ENCODE data around the gene PHF24.
"Not testable (repeated sequence)": the region's sequence is repeated elsewhere in the genome, so short reads cannot be mapped to it uniquely, and the experiment has no call there.

Gene PHF24

GRCh38 chr9:35001803-35002502 lies 43.9 kb downstream of the PHF24 start:
- CTCF ChIA-PET: no interaction called here
- TF ChIP-seq BHLHE40 (IDR thresholded peaks at IDR 0.05; ENCODE audit: borderline replicate concordance) (no peak), PKNOX1 (IDR thresholded peaks at IDR 0.05) (0 out of 2 replicates have a peak, but pooled peaks have one; percentile 28)
- POLR2A ChIA-PET: no interaction called here
- no peak for DNase-seq (ENCODE audit: extremely low spot score)

GRCh38 chr9:35002623-35003022 lies 44.5 kb downstream of the PHF24 start:
- CTCF ChIA-PET: no interaction called here
- POLR2A ChIA-PET: no interaction called here
- TF ChIP-seq PKNOX1 (IDR thresholded peaks at IDR 0.05): no peak
- TF ChIP-seq BHLHE40 (IDR thresholded peaks at IDR 0.05; ENCODE audit: borderline replicate concordance): no peak
- DNase-seq (ENCODE audit: extremely low spot score): peak; percentile 1

GRCh38 chr9:35004299-35004698 lies 46.2 kb downstream of the PHF24 start:
- POLR2A ChIA-PET; CTCF ChIA-PET; DNase-seq (ENCODE audit: extremely low spot score): not testable (repeated sequence)

GRCh38 chr9:35010351-35010958 lies 52.4 kb downstream of the PHF24 start:
- DNase-seq (ENCODE audit: extremely low spot score): no peak
- CTCF ChIA-PET: no interaction called here
- TF ChIP-seq PKNOX1 (IDR thresholded peaks at IDR 0.05) (no peak), FOXM1 (IDR thresholded peaks at IDR 0.05; ENCODE audit: borderline replicate concordance) (no peak), SUZ12 (IDR thresholded peaks at IDR 0.05) (no peak), SP1 (IDR thresholded peaks at IDR 0.05) (no peak), FOXK2 (IDR thresholded peaks at IDR 0.05) (no peak), ELF4 (IDR thresholded peaks at IDR 0.05) (no peak), HDGF (IDR thresholded peaks at IDR 0.05; ENCODE audit: borderline replicate concordance) (no peak), NFRKB (IDR thresholded peaks at IDR 0.05) (no peak), BHLHE40 (IDR thresholded peaks at IDR 0.05; ENCODE audit: borderline replicate concordance) (no peak), CTBP1 (IDR thresholded peaks at IDR 0.05; ENCODE audit: borderline replicate concordance) (no peak), ARNT (IDR thresholded peaks at IDR 0.05) (no peak), FOXA1 (IDR thresholded peaks at IDR 0.05) (no peak), L3MBTL2 (conservative IDR thresholded peaks at IDR 0.05) (no peak)
- POLR2A ChIA-PET: no interaction called here

- CTCF ChIA-PET: no interaction called here
- TF ChIP-seq SUZ12 (IDR thresholded peaks at IDR 0.05) (no peak), LEF1 (IDR thresholded peaks at IDR 0.05; ENCODE audit: borderline replicate concordance) (no peak), NFRKB (IDR thresholded peaks at IDR 0.05) (no peak), ZNF384 (IDR thresholded peaks at IDR 0.05) (no peak), PKNOX1 (IDR thresholded peaks at IDR 0.05) (no peak), ELF4 (IDR thresholded peaks at IDR 0.05) (no peak), FOXM1 (IDR thresholded peaks at IDR 0.05; ENCODE audit: borderline replicate concordance) (no peak), BHLHE40 (IDR thresholded peaks at IDR 0.05; ENCODE audit: borderline replicate concordance) (no peak), HDGF (IDR thresholded peaks at IDR 0.05; ENCODE audit: borderline replicate concordance) (no peak), FOXA1 (IDR thresholded peaks at IDR 0.05) (no peak), TARDBP (IDR thresholded peaks at IDR 0.05) (no peak), L3MBTL2 (conservative IDR thresholded peaks at IDR 0.05) (no peak), SP1 (IDR thresholded peaks at IDR 0.05) (no peak)
- POLR2A ChIA-PET: no interaction called here
These were observed 56.4 kb downstream of the PHF24 start for GRCh38 chr9:35014517-35014916.

GRCh38 chr9:35023443-35023842 lies 65.4 kb downstream of the PHF24 start:
- CTCF ChIA-PET; DNase-seq (ENCODE audit: extremely low spot score); POLR2A ChIA-PET: not testable (repeated sequence)

More at GRCh38 chr9:35014517-35014916, 56.4 kb downstream of the PHF24 start:
- DNase-seq (ENCODE audit: extremely low spot score): no peak

GRCh38 chr9:35026671-35027070 lies 68.6 kb downstream of the PHF24 start:
- CTCF ChIA-PET: interaction anchor here (1.7 kb wide), 1 partner anchor 24 kb away, joined by 6 read pairs; no protein-coding TSS in a partner anchor

More at GRCh38 chr9:35026671-35027070, 68.6 kb downstream of the PHF24 start:
- no peak for DNase-seq (ENCODE audit: extremely low spot score)
- POLR2A ChIA-PET: no interaction called here
- TF ChIP-seq LEF1 (IDR thresholded peaks at IDR 0.05; ENCODE audit: borderline replicate concordance) (no peak), CTBP1 (IDR thresholded peaks at IDR 0.05; ENCODE audit: borderline replicate concordance) (no peak), FOXK2 (IDR thresholded peaks at IDR 0.05) (no peak), HDGF (IDR thresholded peaks at IDR 0.05; ENCODE audit: borderline replicate concordance) (no peak), L3MBTL2 (conservative IDR thresholded peaks at IDR 0.05) (no peak)
